Endothelial cell of umbilical vein (primary cell): ENCODE data around the gene ATG5. TPM values are rescaled to one million over a fixed set of nuclear protein-coding genes. Genes with fewer than 3 reads are reported as not detected.

Source experiments
- BruUV-seq: library from RNA; stranded (reverse); fragments of 400-500 nt; replicated peaks from 2 replicates; lab custom pipeline; 2021; lab: Mats Ljungman, UMichigan
- CTCF ChIA-PET: fragments of 300-600, 350-600 bp; sonication (Branson Sonifier 250); formaldehyde crosslinking; loops from one replicate; lab custom pipeline; 2021; ENCODE audit warnings: antibody characterized with exemption, inconsistent platforms; lab: Charles Lee
- POLR2A ChIA-PET: fragments of 300-600, 350-600 bp; sonication (Branson Sonifier 250); formaldehyde crosslinking; loops from one replicate; lab custom pipeline; 2021; ENCODE audit warnings: antibody characterized with exemption, inconsistent platforms; lab: Charles Lee
- DNase-seq: peaks from one replicate; pipeline ENCODE4 v3.0.0-alpha.2; 2011; ENCODE audit warnings: low read depth, low spot score
- FAIRE-seq: peaks from 2 replicates; lab custom pipeline; 2011; peaks lifted over from hg19 to GRCh38; lab: Jason Lieb, UNC
- H2AFZ ChIP-seq: 2 replicates; pipeline ENCODE4 v1.6.0; 2012; ENCODE audit warnings: low read depth, low read length, control low read depth, inconsistent platforms
- H3K27ac ChIP-seq: 2 replicates; pipeline ENCODE4 v1.5.1; 2011; ENCODE audit warnings: low read depth, mild to moderate bottlenecking, control low read depth, low read length, moderate library complexity; ENCODE audit not compliant: insufficient read depth
- H3K27me3 ChIP-seq, 2 experiments: 2 replicates each; pipeline versions ENCODE4 v1.6.0 to v1.6.1; 2011; ENCODE audit warnings: low read length in 2 of 2, mixed read lengths in 1 of 2; ENCODE audit not compliant: control insufficient read depth in 2 of 2, insufficient read depth in 2 of 2
- H3K36me3 ChIP-seq, 2 experiments: 2 replicates in 1 of 2; 3 replicates in 1 of 2; pipeline ENCODE4 v1.5.1; 2011; ENCODE audit warnings: low read length in 2 of 2, mild to moderate bottlenecking in 1 of 2, moderate library complexity in 1 of 2; ENCODE audit not compliant: control insufficient read depth in 2 of 2, insufficient read depth in 2 of 2; ENCODE audit errors: extremely low read depth in 1 of 2
- H3K4me1 ChIP-seq: 3 replicates; pipeline ENCODE4 v1.5.1; 2011; ENCODE audit warnings: mild to moderate bottlenecking, low read length; ENCODE audit not compliant: control insufficient read depth, insufficient read depth; ENCODE audit errors: extremely low read depth
- H3K4me2 ChIP-seq: 2 replicates; pipeline ENCODE4 v1.6.1; 2011; ENCODE audit warnings: low read length, control low read depth, mixed read lengths; ENCODE audit not compliant: insufficient read depth
- H3K4me3 ChIP-seq, 3 experiments: fragments of 200-600 bp in 1 of 3; sonication (generic), shearing (Covaris generic) in 1 of 3; replicated peaks in 1 of 3; 2 replicates each; pipeline ENCODE4 v1.5.1; 2011 to 2016; ENCODE audit warnings: control low read depth in 3 of 3, low read length in 3 of 3, mild to moderate bottlenecking in 2 of 3, inconsistent platforms in 1 of 3, low read depth in 1 of 3, moderate library complexity in 1 of 3; ENCODE audit not compliant: insufficient read depth in 1 of 3
- H3K79me2 ChIP-seq: 2 replicates; pipeline ENCODE4 v1.6.0; 2012; ENCODE audit warnings: low read length, inconsistent platforms; ENCODE audit not compliant: control insufficient read depth, insufficient read depth
- H3K9ac ChIP-seq: replicated peaks from 2 replicates; pipeline ENCODE3; 2011; ENCODE audit warnings: low read length, control low read depth; ENCODE audit not compliant: insufficient read depth; ENCODE audit errors: extremely low read depth
- H3K9me1 ChIP-seq: replicated peaks from 3 replicates; pipeline ENCODE4 v1.6.0; 2011; ENCODE audit warnings: mild to moderate bottlenecking, low read length; ENCODE audit not compliant: control insufficient read depth, insufficient read depth; ENCODE audit errors: extremely low read depth
- H3K9me3 ChIP-seq: replicated peaks from 2 replicates; pipeline ENCODE4 v1.5.1; 2012; ENCODE audit warnings: low read length, inconsistent platforms; ENCODE audit not compliant: control insufficient read depth, insufficient read depth
- H4K20me1 ChIP-seq: replicated peaks from 2 replicates; pipeline ENCODE3; 2011; ENCODE audit warnings: mild to moderate bottlenecking, low read length; ENCODE audit not compliant: control insufficient read depth, insufficient read depth; ENCODE audit errors: extremely low read depth
- CTCF ChIP-seq, 2 donors: IDR thresholded peaks; 1 replicate in 1 of 2; 2 replicates in 1 of 2; pipeline ENCODE4 v1.5.1; 2011; ENCODE audit warnings: low read length in 2 of 2, mild to moderate bottlenecking in 2 of 2, moderate library complexity in 2 of 2, control low read depth in 1 of 2, inconsistent platforms in 1 of 2, low read depth in 1 of 2; ENCODE audit not compliant: insufficient read depth in 1 of 2; ENCODE audit errors: extremely low read depth in 1 of 2
- EZH2 ChIP-seq: IDR thresholded peaks from 2 replicates; pipeline ENCODE4 v1.6.1; 2012; ENCODE audit warnings: borderline replicate concordance, low read depth, mild to moderate bottlenecking, moderate library complexity, low read length, inconsistent platforms; ENCODE audit not compliant: severe bottlenecking
- FOS ChIP-seq: IDR thresholded peaks from 2 replicates; pipeline ENCODE4 v1.6.1; 2011; ENCODE audit warnings: mild to moderate bottlenecking, low read length, moderate library complexity, borderline replicate concordance; ENCODE audit not compliant: insufficient read depth
- GATA2 ChIP-seq: IDR thresholded peaks from 2 replicates; pipeline ENCODE4 v1.7.0; 2011; ENCODE audit warnings: low read depth, mild to moderate bottlenecking, moderate library complexity, mixed read lengths, low read length; ENCODE audit not compliant: insufficient read length, insufficient read depth
- JUN ChIP-seq: IDR thresholded peaks from 2 replicates; pipeline ENCODE4 v1.6.1; 2011; ENCODE audit warnings: borderline replicate concordance, low read depth; ENCODE audit not compliant: insufficient read length, insufficient read depth
- MAX ChIP-seq: IDR thresholded peaks from 2 replicates; pipeline ENCODE4 v1.6.1; 2011; ENCODE audit not compliant: insufficient read depth, insufficient read length
- MYC ChIP-seq: IDR thresholded peaks from one replicate; pipeline ENCODE4 v1.6.1; 2011; ENCODE audit warnings: mild to moderate bottlenecking, low read depth, low read length
- POLR2A ChIP-seq: IDR thresholded peaks from 2 replicates; pipeline ENCODE4 v1.6.1; 2012; ENCODE audit warnings: low read depth, mild to moderate bottlenecking, control low read depth, low read length
- POLR2AphosphoS5 ChIP-seq: IDR thresholded peaks from 2 replicates; pipeline ENCODE4 v1.6.1; 2012; ENCODE audit warnings: low read depth, mild to moderate bottlenecking, control low read depth, low read length, moderate library complexity; ENCODE audit not compliant: insufficient read depth
- dilution Hi-C: fragments of 300-500 bp; cut with MboI; formaldehyde crosslinking; loops from one replicate; pipeline ENCODE4 v1.15.0; 2019; ENCODE audit warnings: low sequenced_read_pairs; ENCODE audit not compliant: extremely low pct_ligation_motif_present
- intact Hi-C: fragments of 100-400 bp; cut with micrococcal nuclease; formaldehyde crosslinking; loops from one replicate; pipeline ENCODE4 v1.10.0; 2022
- polyA plus RNA-seq, 4 experiments: library from polyadenylated mRNA; depleted of rRNA in 3 of 4; stranded (reverse) in 3 of 4; unstranded in 1 of 4; fragments of >200 nt; gene quantifications; 2 replicates each; pipeline versions ENCODE4 v1.2.1 to v1.2.3, GENCODE V29; 2011 to 2012; ENCODE audit warnings: missing spikeins in 1 of 4
- total RNA-seq: library from RNA; stranded (reverse); gene quantifications from 2 replicates; pipeline ENCODE4 v1.2.3, GENCODE V29; 2021

The ATG5 gene
- total and polyA plus RNA-seq, 2 donors (not counting 3 experiments of a cell fraction or from before 2014, with no cell fraction given), result 14.1 to 32.8 TPM

DNA sequence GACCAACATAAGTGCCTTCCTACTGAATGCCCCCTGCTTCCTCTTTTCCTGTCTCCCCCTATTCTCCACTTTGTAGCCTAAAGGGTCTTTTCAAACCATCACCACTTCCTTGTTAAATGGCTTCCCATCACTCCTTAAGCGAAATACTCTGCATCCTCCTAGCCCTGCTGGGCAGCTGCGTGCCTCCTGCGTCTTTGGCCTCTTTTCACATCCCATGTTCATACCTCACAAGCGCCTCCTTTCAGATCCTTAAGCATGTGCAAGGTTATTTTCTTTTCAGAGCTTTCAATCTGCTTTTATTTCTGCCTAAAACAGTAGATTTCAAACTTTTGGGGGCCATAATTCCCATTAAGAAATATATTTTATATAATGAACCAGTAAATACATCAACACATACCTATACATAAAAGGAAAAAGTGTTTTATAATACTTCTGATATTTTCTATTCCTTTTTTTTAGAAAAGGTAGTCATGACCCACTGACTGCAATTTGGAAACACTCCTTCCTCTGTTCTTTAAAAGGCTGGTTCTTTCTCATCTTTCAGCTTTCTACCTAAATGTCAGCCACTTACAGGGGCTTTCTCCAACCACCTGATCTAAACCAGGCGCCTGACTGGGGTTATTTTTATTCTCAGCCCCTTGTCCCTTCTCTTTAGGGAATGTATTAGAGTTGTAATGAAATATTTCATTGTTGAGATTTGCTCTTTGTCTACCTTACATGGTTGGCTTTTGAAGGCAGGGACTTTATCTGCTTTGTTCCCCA, 155.3 kb downstream of the ATG5 start:
- ChIA-PET POLR2A (no interaction called here), CTCF (no interaction called here)
- H3K9me1 ChIP-seq, result no peaks in the 10 kb centered on the region
- no peak overlapping the region for H3K4me2 ChIP-seq
- no peaks in the 10 kb centered on the region for H3K4me1 ChIP-seq
- BruUV-seq, result no TSS peak
- no peaks in the 10 kb centered on the region for H3K9me3 ChIP-seq
- no peaks in the 10 kb centered on the region for H3K36me3 ChIP-seq
- intact Hi-C loops, result no loop called here
- H3K9ac ChIP-seq, result no peak overlapping the region
- H3K4me3 ChIP-seq, result no peak overlapping the region
- H3K27ac ChIP-seq, result no peak overlapping the region
- no peaks in the 10 kb centered on the region for H4K20me1 ChIP-seq
- no peaks in the 10 kb centered on the region for H3K79me2 ChIP-seq
- no peak for FAIRE-seq
- dilution Hi-C loops, result no loop called here
- no peak for DNase-seq
- TF ChIP-seq MAX, result no peak
- TF ChIP-seq CTCF (IDR thresholded peaks at IDR 0.05; ENCODE audit: extremely low read depth in 1 of 2, insufficient read depth in 1 of 2, low read depth in 1 of 2, low read length in 2 of 2), result no peak
- TF ChIP-seq MYC, result no peak
- TF ChIP-seq POLR2AphosphoS5, result no peak
- TF ChIP-seq EZH2, result no peak
- no peak for TF ChIP-seq FOS
- no peak for TF ChIP-seq POLR2A
- no peak for TF ChIP-seq GATA2
- TF ChIP-seq JUN, result no peak
- no peaks in the 10 kb centered on the region for H3K27me3 ChIP-seq
- no peak overlapping the region for H2AFZ ChIP-seq
